K562 (cell line): ENCODE results near the gene RNF32. TPM values are rescaled to one million over a fixed set of nuclear protein-coding genes. Genes with fewer than 3 reads are reported as not detected.

ENCODE experiments used
- BCL6 ChIP-seq: fragments of 250-450 bp; sonication (Bioruptor Pico); IDR thresholded peaks from 2 replicates; pipeline ENCODE4 v1.4.0; 2020
- CBFB ChIP-seq: sonication (generic); formaldehyde crosslinking; IDR thresholded peaks from 2 replicates; pipeline ENCODE4 v1.4.0; 2020; ENCODE audit warnings: mild to moderate bottlenecking, missing genetic modification reagents
- CTBP1 ChIP-seq: fragments of 450-650 bp; IDR thresholded peaks from 2 replicates; pipeline ENCODE4 v1.6.1; 2016; ENCODE audit warnings: borderline replicate concordance
- NCOA6 ChIP-seq: fragments of 450-650 bp; IDR thresholded peaks from 2 replicates; pipeline ENCODE4 v1.6.1; 2017; ENCODE audit warnings: mild to moderate bottlenecking
- NR2C2 ChIP-seq, 2 experiments: fragments of 200-800 bp in 1 of 2; sonication (Bioruptor generic) in 1 of 2; sonication (generic) in 1 of 2; formaldehyde crosslinking in 1 of 2; IDR thresholded peaks; 2 replicates each; pipeline versions ENCODE4 v1.6.1 to v1.8.0; 2016 to 2022; ENCODE audit warnings: mild to moderate bottlenecking in 1 of 2, missing compliant biosample characterization in 1 of 2, missing genetic modification characterization in 1 of 2, missing genetic modification reagents in 1 of 2
- NR2F6 ChIP-seq: fragments of 450-650 bp; formaldehyde crosslinking; IDR thresholded peaks from 2 replicates; pipeline ENCODE4 v1.4.0; 2020; ENCODE audit warnings: mild to moderate bottlenecking
- POLR2A ChIP-seq: fragments of 450-650 bp; conservative IDR thresholded peaks from 2 replicates; pipeline ENCODE4 v1.6.1; 2016
- POLR2B ChIP-seq: fragments of 450-650 bp; IDR thresholded peaks from 2 replicates; pipeline ENCODE4 v1.6.1; 2018; ENCODE audit warnings: low read depth; ENCODE audit not compliant: partially characterized antibody
- RFX5 ChIP-seq: IDR thresholded peaks from 2 replicates; pipeline ENCODE4 v1.6.1; 2011; ENCODE audit warnings: low read depth, mild to moderate bottlenecking, improper control_type of control experiment, low read length
- SP1 ChIP-seq: sonication (generic); formaldehyde crosslinking; IDR thresholded peaks from 2 replicates; pipeline ENCODE4 v1.8.1; 2022; ENCODE audit warnings: mild to moderate bottlenecking, missing genetic modification reagents
- SPI1 ChIP-seq: IDR thresholded peaks from 2 replicates; pipeline ENCODE4 v1.6.1; 2011; ENCODE audit warnings: low read depth, low read length, control low read depth, borderline replicate concordance
- SRSF3 ChIP-seq: fragments of 200-400 bp; formaldehyde crosslinking; IDR thresholded peaks from 2 replicates; pipeline ENCODE4 v1.6.1; 2016; ENCODE audit warnings: mild to moderate bottlenecking, low read length, moderate library complexity; ENCODE audit not compliant: insufficient read depth
- XRCC5 ChIP-seq: fragments of 200-400 bp; formaldehyde crosslinking; IDR thresholded peaks from 2 replicates; pipeline ENCODE4 v1.6.1; 2017; ENCODE audit warnings: low read depth, mild to moderate bottlenecking, low read length
- ZNF584 ChIP-seq: fragments of 200-800 bp; sonication (Bioruptor generic); IDR thresholded peaks from 2 replicates; pipeline ENCODE4 v1.6.1; 2016; ENCODE audit warnings: low read depth, mild to moderate bottlenecking, missing genetic modification characterization, missing compliant biosample characterization
- ZNF589 ChIP-seq: fragments of 200-800 bp; sonication (Bioruptor generic); IDR thresholded peaks from 2 replicates; pipeline ENCODE4 v1.6.1; 2016; ENCODE audit warnings: low read depth, missing genetic modification characterization, missing compliant biosample characterization
- polyA plus RNA-seq, 8 experiments: library from polyadenylated mRNA; depleted of rRNA in 4 of 8; stranded (reverse) in 5 of 8; unstranded in 3 of 8; fragments of >200 nt; fragmentation: Nextera tagmentation in 2 of 8; fragmentation: Illumina TruSeq in 1 of 8; extraction: Ambion mirVana in 2 of 8; extraction: Trizol in 1 of 8; gene quantifications; 2 replicates each; pipeline versions ENCODE4 v1.2.1 to v1.2.3, GENCODE V29; 2011 to 2014; ENCODE audit warnings: inconsistent platforms in 1 of 8, missing spikeins in 1 of 8
- total RNA-seq, 7 experiments: library from RNA; depleted of rRNA in 6 of 7; stranded (reverse); fragments of >200 nt in 6 of 7; fragmentation: Illumina TruSeq in 2 of 7; extraction: Trizol in 2 of 7; gene quantifications; 2 replicates each; pipeline versions ENCODE4 v1.2.1 to v1.2.3, GENCODE V29; 2011 to 2021; ENCODE audit warnings: low replicate concordance in 1 of 7
- TF ChIP-seq, protein P1 (sequence below): fragments of 250-450 bp; sonication (Bioruptor Pico); IDR thresholded peaks from 2 replicates; pipeline ENCODE4 v1.4.0; 2020; ENCODE audit warnings: mild to moderate bottlenecking, moderate library complexity
- TF ChIP-seq, protein P2 (sequence below): fragments of 250-450 bp; sonication (Bioruptor Pico); IDR thresholded peaks from 2 replicates; pipeline ENCODE4 v1.4.0; 2020
- TF ChIP-seq, protein P3 (sequence below): fragments of 250-450 bp; sonication (Bioruptor Pico); IDR thresholded peaks from 2 replicates; pipeline ENCODE4 v1.4.0; 2020; ENCODE audit warnings: mild to moderate bottlenecking, moderate library complexity, borderline replicate concordance
- TF ChIP-seq, protein P4 (sequence below), 2 experiments: IDR thresholded peaks; 2 replicates each; pipeline ENCODE4 v1.6.1; 2011; ENCODE audit warnings: borderline replicate concordance in 1 of 2, control low read depth in 1 of 2, low read depth in 1 of 2, low read length in 1 of 2, mild to moderate bottlenecking in 1 of 2, mixed read lengths in 1 of 2, moderate library complexity in 1 of 2; ENCODE audit not compliant: insufficient read depth in 1 of 2, insufficient read length in 1 of 2, poor library complexity in 1 of 2, severe bottlenecking in 1 of 2; ENCODE audit errors: extremely low read depth in 1 of 2

Gene RNF32
- total and polyA plus RNA-seq, 9 of the 15 experiments (the other 6 are each of a cell fraction or from before 2014, with no cell fraction given) = 2.6 to 7.0 (median 4.6) TPM

DNA sequence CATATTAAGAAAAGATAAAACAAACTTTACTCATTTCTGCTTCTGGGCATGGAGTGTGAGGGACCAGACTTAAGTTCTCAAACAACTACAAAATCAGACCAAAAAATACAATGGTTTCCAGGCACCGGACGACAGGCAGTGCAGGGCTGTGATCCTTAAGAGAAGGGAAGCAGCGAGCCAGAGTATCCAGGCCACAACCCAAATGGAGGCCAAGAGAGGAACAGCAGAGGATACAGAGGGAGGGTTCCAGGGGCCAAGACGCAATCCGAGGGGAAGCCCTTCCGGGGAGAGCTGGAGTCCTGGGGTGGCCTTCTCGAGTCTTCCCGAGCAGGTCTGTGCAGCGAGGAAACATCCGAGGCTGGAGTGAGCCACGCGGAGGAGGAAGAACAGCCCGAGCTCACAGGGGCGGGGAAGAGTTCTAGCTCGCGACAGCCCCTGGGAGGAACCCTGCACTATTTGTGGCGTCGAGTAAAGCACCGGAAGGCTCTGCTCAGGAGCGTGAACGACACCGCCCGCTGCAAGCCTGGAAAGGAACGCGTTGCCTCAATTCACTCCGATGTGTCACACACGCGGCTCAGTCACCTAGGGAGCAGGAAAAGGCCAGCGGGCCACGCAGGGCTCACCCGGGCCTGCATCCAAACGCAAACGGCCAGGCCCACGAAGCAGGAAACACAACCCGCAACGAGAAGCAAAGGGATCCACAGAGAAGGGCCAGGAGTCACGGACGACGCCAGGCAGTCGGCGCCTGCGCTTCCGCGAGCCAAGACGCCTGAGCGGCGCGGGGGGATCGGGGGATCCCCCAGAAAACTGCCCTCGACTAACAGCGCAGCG, 933 bp upstream of the RNF32 start (continued):
- TF ChIP-seq ZNF584 (no peak), NR2F6 (no peak), SRSF3 (no peak), ZNF589 (peak; percentile 64; the same call in 1 of the 2 replicates), SP1 (CRISPR knock-in tag) (no peak; the same call in 1 of the 2 replicates), BCL6 (CRISPR knock-in tag) (no peak), POLR2A (peak; percentile 78), NCOA6 (peak; percentile 87), CBFB (CRISPR knock-in tag) (no peak; the same call in 1 of the 2 replicates), POLR2B (no peak), SPI1 (peak; percentile 55), NR2C2 (CRISPR knock-in tag; IDR thresholded peaks at IDR 0.05) (no peak; the same call in 1 of the 2 replicates), NR2C2 (tag; IDR thresholded peaks at IDR 0.05) (peak; percentile 72), RFX5 (no peak), CTBP1 (peak; percentile 48; the same call in 1 of the 2 replicates), XRCC5 (no peak)
- TF ChIP-seq, protein P1, sequence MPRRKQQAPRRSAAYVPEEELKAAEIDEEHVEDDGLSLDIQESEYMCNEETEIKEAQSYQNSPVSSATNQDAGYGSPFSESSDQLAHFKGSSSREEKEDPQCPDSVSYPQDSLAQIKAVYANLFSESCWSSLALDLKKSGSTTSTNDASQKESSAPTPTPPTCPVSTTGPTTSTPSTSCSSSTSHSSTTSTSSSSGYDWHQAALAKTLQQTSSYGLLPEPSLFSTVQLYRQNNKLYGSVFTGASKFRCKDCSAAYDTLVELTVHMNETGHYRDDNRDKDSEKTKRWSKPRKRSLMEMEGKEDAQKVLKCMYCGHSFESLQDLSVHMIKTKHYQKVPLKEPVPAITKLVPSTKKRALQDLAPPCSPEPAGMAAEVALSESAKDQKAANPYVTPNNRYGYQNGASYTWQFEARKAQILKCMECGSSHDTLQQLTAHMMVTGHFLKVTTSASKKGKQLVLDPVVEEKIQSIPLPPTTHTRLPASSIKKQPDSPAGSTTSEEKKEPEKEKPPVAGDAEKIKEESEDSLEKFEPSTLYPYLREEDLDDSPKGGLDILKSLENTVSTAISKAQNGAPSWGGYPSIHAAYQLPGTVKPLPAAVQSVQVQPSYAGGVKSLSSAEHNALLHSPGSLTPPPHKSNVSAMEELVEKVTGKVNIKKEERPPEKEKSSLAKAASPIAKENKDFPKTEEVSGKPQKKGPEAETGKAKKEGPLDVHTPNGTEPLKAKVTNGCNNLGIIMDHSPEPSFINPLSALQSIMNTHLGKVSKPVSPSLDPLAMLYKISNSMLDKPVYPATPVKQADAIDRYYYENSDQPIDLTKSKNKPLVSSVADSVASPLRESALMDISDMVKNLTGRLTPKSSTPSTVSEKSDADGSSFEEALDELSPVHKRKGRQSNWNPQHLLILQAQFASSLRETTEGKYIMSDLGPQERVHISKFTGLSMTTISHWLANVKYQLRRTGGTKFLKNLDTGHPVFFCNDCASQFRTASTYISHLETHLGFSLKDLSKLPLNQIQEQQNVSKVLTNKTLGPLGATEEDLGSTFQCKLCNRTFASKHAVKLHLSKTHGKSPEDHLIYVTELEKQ (CRISPR knock-in tag) = no peak
- TF ChIP-seq, protein P2, sequence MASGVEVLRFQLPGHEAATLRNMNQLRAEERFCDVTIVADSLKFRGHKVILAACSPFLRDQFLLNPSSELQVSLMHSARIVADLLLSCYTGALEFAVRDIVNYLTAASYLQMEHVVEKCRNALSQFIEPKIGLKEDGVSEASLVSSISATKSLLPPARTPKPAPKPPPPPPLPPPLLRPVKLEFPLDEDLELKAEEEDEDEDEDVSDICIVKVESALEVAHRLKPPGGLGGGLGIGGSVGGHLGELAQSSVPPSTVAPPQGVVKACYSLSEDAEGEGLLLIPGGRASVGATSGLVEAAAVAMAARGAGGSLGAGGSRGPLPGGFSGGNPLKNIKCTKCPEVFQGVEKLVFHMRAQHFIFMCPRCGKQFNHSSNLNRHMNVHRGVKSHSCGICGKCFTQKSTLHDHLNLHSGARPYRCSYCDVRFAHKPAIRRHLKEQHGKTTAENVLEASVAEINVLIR (CRISPR knock-in tag) = no peak
- TF ChIP-seq, protein P3, sequence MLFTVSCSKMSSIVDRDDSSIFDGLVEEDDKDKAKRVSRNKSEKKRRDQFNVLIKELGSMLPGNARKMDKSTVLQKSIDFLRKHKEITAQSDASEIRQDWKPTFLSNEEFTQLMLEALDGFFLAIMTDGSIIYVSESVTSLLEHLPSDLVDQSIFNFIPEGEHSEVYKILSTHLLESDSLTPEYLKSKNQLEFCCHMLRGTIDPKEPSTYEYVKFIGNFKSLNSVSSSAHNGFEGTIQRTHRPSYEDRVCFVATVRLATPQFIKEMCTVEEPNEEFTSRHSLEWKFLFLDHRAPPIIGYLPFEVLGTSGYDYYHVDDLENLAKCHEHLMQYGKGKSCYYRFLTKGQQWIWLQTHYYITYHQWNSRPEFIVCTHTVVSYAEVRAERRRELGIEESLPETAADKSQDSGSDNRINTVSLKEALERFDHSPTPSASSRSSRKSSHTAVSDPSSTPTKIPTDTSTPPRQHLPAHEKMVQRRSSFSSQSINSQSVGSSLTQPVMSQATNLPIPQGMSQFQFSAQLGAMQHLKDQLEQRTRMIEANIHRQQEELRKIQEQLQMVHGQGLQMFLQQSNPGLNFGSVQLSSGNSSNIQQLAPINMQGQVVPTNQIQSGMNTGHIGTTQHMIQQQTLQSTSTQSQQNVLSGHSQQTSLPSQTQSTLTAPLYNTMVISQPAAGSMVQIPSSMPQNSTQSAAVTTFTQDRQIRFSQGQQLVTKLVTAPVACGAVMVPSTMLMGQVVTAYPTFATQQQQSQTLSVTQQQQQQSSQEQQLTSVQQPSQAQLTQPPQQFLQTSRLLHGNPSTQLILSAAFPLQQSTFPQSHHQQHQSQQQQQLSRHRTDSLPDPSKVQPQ (CRISPR knock-in tag) = no peak
- TF ChIP-seq, protein P4, sequence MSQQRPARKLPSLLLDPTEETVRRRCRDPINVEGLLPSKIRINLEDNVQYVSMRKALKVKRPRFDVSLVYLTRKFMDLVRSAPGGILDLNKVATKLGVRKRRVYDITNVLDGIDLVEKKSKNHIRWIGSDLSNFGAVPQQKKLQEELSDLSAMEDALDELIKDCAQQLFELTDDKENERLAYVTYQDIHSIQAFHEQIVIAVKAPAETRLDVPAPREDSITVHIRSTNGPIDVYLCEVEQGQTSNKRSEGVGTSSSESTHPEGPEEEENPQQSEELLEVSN (IDR thresholded peaks at IDR 0.05; ENCODE audit: borderline replicate concordance in 1 of 2, extremely low read depth in 1 of 2, insufficient read depth in 1 of 2, insufficient read length in 1 of 2, low read depth in 1 of 2, low read length in 1 of 2, poor library complexity in 1 of 2, severe bottlenecking in 1 of 2) = peak; percentile 88 to 94
